ENCODE results near the gene SUPT3H.

GRCh38 chr6:44931385-44931784 is 446.3 kb downstream of the SUPT3H start:
- TF ChIP-seq CTCF (IDR thresholded peaks at IDR 0.05), result no peak
- TF ChIP-seq POLR2A (IDR thresholded peaks at IDR 0.05), result no peak
